NCI-H526 treated with DMSO at 0.1 percent for 48 hours (cell line): ENCODE measurements around the gene CKAP2L.

Source experiments
- DNase-seq: peaks from one replicate; lab custom pipeline; 2025; lab: John Stamatoyannopoulos, UW

Gene CKAP2L, protein sequence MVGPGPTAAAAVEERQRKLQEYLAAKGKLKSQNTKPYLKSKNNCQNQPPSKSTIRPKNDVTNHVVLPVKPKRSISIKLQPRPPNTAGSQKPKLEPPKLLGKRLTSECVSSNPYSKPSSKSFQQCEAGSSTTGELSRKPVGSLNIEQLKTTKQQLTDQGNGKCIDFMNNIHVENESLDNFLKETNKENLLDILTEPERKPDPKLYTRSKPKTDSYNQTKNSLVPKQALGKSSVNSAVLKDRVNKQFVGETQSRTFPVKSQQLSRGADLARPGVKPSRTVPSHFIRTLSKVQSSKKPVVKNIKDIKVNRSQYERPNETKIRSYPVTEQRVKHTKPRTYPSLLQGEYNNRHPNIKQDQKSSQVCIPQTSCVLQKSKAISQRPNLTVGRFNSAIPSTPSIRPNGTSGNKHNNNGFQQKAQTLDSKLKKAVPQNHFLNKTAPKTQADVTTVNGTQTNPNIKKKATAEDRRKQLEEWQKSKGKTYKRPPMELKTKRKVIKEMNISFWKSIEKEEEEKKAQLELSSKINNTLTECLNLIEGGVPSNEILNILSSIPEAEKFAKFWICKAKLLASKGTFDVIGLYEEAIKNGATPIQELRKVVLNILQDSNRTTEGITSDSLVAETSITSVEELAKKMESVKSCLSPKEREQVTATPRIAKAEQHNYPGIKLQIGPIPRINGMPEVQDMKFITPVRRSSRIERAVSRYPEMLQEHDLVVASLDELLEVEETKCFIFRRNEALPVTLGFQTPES

DNA sequence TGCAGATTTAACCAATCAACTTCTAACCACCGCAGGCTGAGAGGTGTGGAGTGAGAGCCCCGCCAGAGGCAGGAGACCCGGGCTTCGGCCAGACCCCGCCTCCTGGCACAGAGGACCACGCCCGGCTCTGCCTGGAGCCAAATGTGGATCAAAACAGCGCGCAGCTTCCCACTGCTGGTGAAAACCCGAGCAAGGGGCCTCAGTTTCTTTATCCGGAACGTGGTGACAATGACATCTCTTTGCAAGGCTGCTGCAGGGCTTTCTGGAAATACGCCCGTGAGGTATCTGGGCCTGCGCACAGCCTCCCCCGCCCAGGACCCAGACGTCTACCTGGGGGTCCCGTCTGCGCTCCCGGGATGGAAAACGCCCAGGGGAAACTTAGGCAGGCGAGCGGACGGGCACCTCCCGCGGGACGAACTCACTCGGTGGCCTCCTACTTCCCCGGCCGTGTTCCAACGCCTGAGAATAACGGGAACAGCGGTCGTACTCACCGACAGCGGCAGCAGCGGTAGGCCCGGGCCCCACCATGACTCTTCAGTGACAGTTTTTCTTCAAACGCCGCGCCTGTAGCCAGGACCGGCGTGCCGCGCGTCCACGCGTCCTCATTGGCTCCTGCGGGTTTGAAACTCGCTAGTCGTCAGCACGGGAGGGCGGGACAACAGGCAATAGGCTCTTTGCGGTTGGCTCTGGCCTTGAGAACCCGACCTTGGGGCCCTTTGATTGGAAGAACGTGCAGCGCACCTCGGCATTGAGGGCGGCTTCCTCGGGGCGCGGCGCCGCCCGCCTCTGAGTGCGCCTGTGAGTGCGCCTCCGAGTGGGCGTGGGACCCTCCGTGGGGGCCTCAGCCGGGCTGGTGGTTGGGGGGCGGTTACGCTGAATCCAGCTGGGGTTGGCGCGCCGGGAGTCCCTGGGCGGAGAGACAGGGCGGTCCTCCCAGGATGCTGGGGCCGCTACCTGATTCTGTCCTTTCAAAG is at the start of gene CKAP2L:
CKAP2L (minus strand) TSS at position 539 of the 974 bp plus-strand sequence; CDS start at position 528, 11 bp downstream.
- DNase-seq = peak; percentile 95

DNA sequence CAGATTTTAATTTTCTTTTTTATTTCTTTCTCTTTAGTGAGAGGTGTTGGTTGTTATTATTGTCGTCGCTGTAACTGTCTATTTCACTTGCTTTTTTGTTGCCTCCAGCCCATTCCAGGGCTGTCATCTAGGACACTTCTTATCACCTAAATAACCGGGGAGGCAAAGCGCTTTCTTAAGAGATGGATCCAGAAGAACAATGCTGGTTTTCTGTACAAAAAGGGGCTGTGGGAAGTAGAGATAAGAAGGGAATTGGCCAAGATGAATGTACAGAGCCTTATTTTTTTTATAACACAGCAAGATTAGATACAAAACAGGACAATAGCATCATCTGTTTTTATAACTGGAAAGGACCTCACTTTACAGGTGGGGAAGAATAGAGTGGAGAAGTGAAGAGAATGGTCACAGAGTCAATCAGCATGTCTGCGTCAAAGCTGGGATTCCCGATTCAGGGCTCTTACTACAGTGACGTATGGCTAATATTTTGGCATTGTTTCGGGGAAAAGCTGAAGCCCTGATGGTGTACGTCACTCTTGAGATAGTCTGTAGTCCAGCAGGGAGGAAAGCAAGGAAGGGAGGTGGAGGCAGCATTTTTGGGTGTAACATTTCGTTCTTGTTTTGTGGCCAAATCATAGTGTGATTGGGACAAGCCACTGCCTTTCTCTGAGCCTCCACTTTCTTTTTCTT is 49.0 kb upstream of the CKAP2L start:
- no peak for DNase-seq

DNA sequence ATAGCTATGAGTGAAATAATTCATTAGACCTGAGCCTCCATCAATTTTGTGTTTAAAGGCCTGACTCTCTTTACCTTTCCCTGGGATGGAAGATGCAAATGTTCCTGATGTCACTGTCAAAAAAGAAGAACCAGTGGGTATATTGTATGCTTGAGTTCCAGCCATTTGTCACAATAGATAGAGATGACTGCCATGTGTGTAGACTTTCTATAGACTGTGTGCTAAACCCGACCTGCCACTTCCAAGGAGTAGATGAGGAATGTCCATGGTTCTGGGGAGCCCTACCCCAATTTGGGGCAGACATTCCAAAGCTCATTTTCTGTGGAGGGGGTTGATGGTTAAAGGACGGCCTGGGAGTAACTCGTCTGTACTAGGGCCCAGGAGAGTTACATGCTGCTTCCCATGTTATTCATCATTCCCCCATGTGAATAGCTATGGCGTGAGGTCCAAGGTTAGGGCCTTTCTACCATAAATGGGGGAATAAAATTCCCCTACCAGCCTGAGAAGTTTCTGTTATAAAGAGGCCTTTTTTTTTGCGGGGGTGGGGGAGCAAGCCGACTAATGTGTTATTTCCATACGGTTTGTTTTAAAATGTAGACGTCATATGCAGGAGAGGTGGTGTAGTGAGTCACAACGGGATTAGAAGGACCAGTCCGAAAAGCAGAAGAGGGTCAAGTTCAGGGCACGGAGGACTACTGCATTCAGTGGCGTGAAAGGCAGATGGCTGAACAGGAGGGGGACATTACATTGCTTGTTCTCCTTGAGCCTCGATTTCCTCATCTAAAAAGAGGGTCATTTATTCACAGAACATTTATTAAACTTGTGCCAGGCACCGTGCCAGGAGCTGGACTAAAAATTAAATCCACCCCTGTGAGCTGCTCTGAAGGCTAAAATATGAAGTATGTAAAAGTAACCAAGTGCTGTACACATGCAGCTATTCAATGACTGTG is 48.2 kb upstream of the CKAP2L start:
- DNase-seq = no peak

DNA sequence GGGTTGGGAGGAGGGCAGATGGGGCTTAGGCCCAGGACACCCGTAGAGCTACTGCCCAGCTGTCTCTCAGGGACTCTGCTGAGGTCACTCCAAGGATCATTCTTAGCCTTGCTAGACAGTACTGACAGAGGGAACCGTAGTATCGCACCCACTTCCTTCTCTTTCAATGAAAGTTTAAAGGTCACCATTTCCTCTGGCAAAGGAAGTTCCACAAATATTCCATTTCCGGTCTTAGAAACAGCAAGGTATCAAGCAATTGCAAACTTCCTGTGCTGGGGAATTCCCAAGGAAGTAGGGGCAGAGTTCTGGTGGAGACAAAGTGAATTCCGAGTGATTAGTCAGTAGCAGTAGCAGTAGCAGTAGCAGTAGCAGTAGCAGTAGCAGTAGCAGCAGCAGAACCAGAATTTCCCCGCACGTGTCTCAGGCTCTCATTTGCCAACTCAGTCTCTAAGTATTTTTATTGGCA is 47.5 kb upstream of the CKAP2L start:
- DNase-seq = no peak

DNA sequence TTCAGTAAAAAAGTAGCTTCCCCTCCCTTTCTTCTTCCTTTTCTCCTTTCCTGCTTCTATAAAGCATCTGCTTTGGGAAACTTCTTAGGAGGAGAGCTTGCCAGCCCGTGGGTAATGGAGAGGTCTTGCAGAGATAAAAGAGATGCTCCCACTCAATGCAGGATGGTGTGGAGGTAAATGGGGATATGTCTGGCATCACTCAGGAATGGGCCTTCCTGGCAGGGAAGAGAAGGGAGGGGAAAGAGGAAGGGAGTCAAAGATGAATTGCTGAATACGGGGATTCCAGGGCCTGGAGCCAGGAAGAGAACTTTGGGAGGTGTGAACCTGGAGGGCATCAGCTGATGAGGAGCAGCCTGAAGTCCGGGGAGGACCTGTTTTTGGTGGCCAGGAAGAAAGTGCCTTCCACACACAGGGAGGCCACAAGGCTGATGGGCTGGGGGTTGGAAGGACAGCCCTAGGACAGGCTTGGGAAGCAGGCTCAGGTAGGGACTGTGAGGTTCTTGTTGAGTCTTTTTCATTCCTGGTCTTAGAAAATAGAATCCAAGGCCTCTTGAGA is 46.9 kb upstream of the CKAP2L start:
- no peak for DNase-seq

DNA sequence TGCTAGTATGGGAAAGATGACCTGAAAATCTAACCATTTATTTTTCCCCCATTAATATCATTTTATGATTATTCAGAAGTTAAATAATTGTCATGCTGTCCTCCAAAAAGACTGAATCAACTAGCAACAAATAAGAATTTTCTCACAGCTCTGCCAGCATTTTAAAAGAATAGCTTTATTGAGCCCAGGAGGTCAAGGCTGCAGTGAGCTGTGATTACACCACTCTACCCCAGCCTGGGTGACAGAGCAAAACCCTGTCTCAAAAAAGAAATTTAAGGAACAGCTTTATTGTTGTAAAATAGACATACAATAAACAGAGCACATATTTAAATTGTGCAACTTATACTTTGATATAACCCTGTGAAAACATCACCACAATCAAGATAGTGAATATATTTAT is 44.7 kb upstream of the CKAP2L start:
- no peak for DNase-seq

DNA sequence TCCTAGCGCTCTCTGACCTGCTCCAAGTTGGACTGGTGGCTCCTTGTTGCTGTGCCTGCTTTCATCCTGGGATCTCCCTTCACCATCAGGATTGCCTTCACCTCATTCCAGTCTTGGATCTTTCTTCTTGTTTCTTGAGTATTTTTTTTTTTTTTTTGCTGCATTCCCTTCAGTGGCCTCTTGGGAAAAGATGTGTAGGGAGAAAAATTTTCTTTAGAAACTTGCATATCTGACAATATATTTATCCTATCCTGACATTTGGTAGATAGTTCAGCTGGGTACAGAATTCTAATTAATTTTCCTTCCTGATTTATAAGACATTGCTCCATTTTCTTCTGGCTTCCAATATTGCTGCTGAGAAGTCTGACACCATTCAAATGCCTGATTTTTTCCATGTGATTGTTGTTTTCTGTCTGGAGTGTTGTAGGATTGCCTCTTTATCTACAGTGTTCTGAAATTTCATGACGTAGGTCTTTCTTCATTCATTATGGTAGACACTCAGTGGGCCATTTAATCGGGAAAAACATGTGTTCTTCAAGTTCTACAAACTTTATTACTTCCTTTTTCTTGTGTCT is 42.9 kb upstream of the CKAP2L start:
- DNase-seq = no peak

DNA sequence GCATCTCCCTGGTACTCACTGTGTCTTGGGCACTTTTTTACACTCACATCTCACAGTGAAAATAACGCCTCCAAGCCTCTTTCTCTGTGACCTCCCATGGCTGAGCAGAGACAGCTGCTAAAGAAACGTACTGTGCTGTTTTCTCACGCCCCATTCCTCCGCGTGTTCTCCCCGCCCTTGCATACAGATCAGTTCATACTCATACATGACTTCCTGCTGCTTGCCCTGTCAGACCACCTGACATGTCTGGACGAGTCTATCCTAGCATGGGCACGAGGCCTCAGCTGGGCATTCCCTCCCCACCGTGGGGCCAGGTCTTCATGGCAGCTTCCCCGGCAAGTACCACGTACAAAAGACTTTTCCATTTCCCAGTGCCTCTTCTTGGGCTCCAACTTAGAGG is 41.1 kb upstream of the CKAP2L start:
- no peak for DNase-seq

DNA sequence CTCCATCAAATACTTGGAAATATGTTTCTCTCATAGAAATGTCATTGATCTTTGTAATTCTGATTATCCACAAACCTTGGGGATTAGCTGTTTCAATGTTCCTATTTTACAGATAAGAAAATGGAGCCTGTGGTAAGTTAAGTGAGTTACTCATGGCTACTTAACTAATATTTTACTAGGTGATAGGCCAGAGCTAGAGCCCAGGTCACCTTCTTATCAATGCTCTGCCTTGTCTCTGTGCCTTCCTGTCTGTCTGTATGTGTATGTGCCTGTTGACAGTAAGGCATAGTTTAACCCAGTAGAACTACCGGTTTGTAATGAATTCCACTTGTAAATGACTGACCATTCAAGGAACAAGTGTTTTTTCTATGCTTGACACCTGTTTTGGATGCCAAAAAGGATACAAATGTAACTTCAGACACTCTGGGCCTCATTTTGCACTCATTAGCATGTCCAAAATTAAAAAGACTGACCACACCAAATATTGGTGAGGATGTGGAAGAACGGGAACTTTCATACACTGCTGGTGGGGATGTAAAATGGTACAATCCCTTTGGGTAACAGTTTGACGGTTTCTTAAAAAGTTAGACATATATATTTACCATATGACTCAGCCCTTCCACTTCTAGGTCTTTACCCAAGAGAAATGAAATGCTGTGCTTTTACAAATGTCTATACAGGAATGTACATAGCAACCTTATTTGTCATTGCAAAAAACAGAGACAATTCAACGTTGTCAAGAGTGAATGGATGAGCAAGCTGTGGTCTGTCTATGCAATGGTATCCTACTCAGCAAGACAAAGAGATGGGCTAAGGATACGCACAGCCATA is 39.5 kb upstream of the CKAP2L start:
- DNase-seq = no peak

DNA sequence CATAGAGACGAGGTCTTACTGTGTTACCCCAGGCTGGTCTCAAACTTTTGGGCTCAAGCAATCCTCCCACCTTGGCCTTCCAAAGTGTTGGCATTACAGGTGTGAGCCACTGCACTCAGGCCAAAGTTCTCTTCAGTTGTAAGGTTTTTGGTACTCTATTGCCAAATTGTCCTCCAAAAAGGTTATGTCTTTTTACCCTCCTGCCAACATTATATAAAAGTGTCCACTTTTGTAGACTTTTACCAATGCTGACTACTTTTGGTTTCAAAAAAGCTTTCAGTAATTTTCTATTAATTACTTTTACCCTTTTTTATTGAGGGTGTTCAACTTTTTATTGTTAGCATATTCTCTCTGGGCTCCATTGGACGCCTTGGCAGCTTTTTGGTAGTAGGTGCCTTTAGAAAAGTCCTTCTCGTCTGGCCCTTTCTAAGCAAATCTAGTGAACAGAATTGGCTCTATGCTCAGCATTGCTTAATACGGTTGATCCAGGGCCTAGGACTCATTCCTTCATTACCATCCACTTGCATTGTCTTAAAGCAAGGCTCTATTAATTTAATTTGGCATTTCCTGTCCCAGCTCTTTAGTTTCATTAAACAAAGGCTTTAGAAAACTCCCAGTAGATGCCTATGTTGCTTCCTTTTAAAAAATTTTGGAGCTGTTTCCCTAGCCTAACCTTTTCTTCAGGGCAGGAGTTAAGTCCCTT is 36.6 kb upstream of the CKAP2L start:
- DNase-seq = no peak

DNA sequence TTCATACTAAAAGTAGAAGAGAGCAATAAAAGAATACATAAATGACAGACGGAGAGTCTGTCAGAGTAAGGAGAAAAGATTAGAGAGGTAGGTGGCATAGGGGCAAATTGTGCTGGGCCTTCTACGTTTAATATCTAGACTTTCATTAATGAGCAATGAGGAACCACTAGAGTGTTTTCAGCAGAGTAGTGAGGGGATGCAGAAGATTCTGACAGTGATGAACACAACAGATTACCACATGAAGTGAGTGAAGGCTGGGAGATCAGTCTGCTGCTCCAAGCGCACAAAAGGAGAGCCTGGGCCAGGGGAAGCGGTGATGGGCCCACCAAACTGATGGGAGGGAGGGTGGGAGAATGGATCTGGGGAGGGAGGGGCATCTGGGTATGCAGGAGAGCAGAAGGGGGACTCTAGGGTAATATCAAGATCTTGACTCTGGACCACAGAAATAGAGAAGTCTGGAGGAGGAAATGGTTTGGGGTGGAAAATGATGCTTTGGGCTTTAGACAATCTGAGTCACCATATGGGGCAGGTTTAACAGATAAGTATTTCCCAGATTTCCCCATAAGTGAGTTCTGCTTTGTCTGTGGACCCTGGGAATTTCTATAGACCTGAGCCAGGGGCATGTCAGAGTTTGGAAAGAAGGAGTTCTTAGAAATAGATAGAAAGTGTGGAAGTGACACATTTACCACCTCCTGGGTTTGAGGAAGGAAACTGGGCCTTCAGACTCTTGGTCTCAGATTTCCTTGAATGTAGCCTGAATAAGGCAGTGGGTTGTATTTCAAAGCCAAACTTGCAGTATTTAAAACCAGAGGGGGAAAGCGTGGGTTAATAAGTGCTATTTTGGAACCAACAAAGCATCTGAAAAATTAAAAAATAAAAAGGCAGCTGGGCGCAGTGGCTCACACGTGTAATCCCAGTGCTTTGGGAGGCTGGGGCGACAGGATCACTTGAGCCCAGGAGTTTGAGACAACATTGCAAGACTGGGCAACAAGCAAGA is 34.9 kb upstream of the CKAP2L start:
- no peak for DNase-seq

DNA sequence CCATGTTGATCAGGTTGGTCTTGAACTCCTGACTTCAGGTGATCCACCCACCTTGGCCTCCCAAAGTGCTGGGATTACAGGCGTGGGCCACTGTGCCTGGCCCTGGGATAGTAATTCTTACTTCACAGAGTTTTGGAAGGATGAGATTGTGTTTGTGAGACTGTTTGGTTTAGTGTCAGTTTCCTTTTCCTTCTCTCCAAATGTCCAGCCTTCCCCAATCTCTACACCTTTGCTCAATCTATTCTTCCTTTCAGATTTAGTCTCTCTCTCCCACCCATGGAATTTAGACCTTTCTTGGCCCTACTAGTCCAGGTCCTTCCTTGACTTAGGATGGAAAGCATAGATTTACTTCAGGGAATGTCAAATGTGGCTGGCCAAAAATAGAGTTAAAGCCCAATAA is 32.1 kb upstream of the CKAP2L start:
- DNase-seq = no peak

DNA sequence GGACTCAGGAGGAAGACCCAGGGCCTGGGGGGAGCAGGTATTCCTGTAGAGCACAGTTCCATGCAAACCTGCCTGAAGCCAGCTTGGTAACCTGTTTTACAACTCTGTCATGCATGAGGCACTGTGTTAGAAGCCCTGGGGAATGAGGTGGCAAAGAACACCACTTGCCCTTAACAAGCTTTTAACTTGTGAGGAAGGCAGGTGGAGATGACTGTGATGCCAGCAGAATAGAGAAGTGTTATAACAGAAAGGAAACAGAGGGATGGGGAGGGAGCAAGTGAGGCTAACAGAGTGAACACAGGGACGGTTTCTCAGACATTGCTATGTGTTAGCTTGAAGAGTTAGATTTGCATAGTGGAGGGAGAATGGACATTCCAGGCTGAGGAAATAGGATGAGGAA is 31.4 kb upstream of the CKAP2L start:
- peak; percentile 65 for DNase-seq

DNA sequence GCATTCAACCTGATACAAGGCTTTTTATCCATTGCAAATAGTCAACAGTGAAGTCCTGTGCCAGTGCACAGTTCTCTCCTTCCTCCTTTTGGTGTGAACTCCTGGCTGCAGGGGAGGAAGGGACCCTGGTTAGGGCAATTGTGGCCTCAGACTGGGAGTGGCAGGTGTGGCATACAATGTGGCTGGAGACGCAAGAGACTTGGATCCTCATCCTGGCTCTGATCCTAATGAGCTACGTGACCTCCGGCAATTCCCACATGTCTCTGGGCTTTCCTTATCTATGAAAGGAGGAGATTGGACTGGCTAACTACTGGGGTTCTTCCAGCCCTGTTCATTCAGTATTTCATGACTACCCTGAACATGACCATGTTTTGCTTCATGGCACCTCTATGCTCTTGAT is 30.4 kb upstream of the CKAP2L start:
- no peak for DNase-seq

DNA sequence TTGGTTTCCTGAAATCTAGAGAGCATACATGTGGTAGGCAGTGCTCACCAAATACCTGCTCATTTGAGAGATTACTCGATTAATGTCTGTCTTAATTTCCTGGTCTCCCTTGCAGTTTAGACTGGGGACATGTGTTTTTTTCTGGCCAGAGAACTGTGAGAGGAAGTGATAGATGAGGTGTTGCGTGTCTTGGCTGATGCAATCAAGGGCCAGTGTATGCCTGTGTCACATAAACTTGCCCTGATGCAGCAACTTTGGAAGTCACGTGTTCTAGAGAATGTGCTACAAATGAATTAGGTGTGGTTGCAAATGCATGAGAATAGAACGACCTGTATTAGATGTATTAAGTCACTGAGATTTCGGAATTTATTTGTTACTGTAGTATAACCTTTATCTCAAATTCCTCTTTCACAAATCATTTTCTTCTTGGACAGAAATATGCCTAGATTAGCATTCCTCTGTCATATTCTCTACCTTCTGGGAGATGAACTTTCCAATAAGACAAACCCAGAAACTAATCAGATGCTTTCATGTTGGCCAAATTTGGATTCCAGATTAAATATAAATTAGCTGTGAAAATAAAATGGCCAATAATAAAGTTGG is 29.8 kb upstream of the CKAP2L start:
- DNase-seq = no peak

DNA sequence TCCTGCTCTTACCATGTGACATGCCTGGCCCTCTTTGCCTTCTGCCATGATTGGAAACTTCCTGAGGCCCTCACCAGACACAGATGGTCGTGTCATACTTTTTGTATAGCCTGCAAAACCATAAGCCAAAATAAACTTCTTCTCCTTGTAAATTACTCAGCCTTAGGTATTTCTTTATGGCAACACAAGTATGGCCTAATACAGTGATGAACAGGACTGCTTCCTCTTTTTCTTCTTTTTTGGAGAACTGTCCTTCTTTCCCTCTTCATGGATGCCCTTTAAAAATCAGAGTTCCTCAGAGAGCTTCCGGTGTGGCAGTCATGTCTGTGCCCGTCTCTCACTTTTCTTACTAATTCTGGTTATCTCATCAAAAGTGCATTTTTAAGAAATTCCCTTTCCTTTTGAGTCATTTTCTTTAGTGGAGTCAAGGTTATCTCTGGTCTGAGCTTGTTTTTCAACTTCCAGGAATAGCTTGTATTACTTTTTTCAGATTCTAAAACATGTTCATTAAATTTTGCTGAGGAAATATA is 29.1 kb upstream of the CKAP2L start:
- no peak for DNase-seq
